ENCODE results near the gene ART5.

Gene ART5, protein sequence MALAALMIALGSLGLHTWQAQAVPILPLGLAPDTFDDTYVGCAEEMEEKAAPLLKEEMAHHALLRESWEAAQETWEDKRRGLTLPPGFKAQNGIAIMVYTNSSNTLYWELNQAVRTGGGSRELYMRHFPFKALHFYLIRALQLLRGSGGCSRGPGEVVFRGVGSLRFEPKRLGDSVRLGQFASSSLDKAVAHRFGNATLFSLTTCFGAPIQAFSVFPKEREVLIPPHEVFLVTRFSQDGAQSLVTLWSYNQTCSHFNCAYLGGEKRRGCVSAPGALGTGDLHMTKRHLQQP

DNA sequence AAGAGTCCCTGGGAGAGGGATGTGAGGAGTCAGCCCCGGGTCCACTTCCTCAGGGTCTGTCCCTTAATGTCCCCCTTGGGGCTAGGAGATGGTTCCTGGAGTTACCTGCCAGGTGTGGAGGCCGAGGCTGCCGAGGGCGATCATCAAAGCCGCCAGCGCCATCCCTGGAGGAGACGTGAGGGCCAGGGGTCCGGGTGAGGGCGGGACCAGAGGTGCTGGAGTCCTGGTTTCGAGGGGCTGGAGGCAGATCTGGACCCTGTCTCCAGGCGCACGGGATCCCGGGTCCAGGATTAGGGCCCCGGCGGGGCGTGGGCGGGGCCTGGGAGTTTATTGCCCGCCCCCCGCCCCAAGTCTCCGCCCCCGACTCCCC lies at the start of gene ART5:
Gene ART5, minus strand, starts transcription at position 292 of the 370 bp plus-strand sequence. Its CDS starts 130 bp downstream, at position 162.
- no peak for DNase-seq

DNA sequence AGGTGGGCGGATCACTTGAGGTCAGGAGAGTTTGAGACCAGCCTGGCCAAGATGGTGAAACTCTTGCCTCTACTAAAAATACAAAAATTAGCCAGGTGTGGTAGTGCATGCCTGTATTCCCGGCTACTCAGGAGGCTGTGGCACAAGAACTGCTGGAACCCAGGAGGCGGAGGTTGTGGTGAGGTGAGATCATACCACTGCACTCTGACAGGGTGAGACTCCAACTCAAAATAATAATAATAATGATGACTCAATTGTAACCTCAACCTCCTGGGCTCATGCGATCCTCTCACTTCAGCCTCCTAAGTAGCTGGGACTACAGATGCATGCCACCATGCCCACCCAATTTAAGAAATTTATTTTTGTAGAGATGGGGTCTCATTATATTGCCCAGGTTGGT lies 45.0 kb upstream of the ART5 start:
- DNase-seq: no peak

- DNase-seq: no peak
These were observed 44.1 kb upstream of the ART5 start for GRCh38 chr11:3685923-3686322.

DNA sequence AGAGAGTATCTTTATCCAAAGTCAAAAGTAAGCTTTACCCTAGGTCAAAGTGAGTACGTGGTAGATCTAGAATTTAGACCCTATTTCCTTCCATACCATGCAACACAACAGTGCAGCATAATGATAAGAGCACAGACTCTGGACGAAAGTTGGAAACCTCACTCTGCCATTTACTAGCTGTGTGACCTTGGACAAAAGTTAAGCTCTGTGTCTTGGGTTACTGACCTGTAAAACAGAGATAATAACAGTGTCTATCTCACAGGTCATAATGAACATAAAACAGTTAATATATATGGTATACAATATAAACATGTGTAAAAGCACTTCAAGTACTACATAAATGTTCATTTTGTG lies 43.0 kb upstream of the ART5 start:
- no peak for DNase-seq

DNA sequence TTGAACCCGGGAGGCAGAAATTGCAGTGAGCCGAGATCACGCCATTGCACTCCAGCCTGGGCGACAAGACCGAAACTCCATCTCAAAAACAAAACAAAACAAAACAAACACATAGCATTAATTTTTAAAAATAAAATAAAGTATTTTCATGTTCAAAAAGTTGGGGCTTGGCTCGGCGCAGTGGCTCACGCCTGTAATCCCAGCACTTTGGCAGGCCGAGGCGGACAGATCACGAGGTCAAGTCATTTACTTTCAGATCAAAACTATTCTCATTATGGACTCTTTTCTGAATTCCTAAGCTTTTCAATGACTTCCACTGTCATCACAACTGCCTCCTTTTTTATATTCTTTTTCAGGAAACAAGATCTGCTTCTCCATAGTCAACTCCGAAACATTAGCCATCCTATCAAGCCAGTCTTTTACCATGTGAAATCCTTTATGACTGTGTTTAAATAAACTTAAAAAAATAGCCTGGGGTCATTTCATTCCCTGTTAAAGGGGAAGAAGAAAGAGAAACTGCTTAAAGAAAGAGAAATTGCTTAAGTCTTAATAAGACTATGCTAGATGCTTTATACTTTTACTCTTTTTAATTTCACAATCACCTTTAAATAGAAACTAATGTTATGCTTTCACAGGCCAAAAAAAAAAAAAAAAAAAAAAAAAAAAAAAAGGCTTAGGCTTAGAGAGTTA lies 42.5 kb upstream of the ART5 start:
- DNase-seq: no peak

- DNase-seq: no peak
These were observed 41.2 kb upstream of the ART5 start for GRCh38 chr11:3683039-3683438.

GRCh38 chr11:3679077-3679476 lies 37.3 kb upstream of the ART5 start:
- DNase-seq: no peak

DNA sequence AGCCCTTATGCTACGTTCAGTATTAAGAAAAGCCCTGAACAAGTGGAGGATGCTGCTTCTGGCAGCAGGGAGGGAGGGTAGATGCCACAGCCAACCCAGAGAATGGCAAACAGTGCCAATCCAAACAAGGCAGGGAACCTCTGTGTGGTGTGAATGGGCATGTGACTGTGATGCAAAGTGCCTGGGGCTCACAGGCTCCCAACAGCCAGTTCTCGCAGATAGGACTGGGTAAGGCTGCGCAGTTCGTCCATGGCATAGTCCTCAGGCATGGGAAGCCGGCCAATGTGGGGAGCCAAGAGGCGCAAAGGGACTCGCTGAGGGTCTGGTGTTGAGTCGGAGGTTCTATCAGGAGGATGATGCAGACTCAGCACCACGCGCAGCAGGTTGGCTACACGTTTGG lies 34.2 kb upstream of the ART5 start:
- DNase-seq: no peak

- DNase-seq: no peak
These were observed 32.4 kb upstream of the ART5 start for GRCh38 chr11:3674189-3674588.

DNA sequence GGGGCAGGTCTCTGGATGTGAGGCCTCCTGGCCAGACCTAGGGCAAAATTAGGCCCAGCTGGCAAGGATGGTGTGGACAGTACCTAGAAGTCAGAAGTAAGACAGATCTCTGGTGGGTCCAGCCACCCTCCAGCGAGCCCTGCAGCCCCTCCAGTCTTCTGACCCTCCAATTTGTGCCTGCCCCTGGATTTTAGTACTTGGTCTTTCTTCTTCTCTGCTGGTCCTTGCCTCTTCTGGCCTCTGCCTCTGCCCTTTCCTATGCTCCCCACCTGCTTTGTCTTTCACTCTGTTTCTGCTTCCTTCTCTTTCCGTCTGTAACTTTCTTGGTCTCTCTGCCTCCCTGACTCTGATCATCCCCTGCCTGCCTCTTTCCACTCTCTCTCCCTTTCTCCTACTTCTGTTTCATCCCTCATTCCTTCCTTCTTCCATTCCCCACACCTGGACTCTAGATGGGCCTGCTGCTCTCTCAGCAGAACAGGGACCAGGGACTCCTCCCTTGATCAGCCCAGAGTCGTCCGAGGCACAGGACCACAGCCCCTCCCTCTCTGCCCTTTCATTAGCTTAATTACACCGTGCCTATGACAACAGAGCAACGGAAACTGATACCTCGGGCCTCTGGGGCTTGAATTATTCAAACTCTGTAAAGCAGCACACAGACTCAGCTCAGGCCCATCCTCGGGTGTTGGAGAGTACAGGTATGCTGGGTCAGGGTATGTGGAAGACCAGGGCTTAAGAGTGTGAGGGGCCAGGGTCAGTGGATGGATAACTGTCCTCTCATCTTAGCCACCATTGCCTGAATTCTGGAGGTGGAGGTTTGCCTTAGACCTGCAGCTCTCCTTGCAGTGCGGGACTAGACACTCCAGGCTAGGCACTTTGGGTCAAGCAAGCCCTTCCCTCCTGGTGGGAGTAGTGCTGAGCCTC lies 29.8 kb upstream of the ART5 start, which contains the start of gene CHRNA10:
Gene CHRNA10, minus strand, starts transcription at position 51 of the 921 bp plus-strand sequence. CDS start 72 bp downstream, outside the sequence.
- peak; percentile 14 for DNase-seq

- DNase-seq: no peak
These were observed 28.0 kb upstream of the ART5 start for GRCh38 chr11:3669742-3670183.

DNA sequence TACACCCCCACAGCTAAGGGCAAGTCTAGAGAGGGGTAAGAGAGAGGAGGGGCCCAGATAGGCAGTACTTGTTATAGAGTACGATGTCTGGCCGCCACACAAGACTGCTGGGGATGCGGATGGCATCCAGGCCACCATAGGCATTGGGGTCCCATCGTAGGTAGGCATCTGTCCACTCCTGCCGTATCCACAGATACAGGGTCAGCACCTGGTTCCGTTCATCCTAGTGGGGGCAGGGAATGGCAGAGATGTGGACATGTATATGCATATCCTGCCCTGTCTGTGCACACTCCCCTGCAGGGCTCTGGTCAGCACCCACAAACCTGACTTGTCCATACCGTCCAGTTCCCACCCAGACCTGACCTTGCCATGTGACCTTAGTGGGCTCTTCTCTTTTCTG lies 27.3 kb upstream of the ART5 start:
- DNase-seq: no peak

DNA sequence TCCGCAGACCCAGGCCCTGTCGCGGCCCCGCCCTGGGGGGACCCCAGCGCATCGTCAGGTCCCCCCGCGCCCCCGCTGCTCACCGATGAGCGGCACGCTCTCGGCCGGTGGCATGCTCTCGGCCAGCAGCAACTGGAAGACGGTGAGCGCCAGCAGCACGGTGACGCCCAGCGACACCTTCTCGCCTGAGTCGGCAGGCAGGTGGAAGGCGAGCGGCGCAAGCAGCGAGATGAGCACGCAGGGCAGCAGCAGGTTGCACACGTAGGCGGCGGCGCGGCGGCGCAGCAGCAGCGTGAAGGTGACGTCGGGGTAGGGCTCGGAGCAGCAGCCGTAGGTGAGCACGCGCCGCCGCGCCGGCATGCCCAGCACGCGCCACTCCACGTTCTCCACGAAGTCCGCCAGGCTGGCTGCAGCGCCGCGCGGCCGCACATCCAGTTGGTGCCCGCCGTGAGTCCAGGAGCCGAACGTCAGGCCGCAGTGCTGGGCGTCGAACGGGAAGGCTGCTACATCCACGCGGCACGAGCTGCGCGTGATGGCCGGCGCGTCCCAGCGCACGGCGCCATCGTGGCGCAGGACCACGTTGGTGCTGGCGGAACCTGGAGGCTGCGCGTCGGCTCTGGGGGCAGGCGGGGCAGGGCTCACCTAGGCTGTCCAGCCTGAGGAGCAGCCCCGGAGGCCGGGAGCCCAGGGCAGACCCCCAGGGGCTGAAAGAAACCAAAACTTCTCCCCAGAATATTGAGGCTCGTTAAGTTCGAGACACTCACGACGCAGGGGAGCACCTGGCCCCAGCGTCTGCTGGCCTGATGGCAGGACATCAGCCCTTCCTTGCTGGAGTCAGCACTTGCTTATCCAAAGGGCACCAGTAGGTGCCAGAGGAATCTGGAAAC lies 25.6 kb upstream of the ART5 start:
- no peak for DNase-seq

DNA sequence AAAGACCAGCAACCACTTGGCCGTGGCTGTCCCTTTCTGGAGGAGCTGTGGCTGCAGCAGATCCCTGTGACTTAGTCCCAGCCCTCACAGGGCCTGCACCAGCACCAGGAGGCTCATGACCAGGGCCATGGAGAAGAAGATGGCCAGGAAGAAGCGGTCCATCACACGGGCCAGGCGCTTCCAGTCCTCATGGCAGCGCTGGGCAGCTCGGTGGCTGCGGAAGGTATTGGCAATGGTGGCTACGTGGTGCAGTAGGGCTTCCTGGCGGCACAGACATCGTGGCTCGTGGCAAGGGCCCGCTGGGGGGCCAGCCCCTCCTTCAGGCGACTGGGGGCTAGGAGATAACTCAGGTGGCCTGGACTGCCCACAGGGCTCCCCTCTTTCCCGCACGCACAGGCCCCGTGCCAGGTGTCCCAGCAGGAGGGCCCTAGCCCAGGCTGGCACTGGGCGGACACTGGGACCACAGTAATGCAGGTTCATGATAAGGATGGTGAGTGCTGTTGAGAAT lies 24.3 kb upstream of the ART5 start:
- DNase-seq: no peak

DNA sequence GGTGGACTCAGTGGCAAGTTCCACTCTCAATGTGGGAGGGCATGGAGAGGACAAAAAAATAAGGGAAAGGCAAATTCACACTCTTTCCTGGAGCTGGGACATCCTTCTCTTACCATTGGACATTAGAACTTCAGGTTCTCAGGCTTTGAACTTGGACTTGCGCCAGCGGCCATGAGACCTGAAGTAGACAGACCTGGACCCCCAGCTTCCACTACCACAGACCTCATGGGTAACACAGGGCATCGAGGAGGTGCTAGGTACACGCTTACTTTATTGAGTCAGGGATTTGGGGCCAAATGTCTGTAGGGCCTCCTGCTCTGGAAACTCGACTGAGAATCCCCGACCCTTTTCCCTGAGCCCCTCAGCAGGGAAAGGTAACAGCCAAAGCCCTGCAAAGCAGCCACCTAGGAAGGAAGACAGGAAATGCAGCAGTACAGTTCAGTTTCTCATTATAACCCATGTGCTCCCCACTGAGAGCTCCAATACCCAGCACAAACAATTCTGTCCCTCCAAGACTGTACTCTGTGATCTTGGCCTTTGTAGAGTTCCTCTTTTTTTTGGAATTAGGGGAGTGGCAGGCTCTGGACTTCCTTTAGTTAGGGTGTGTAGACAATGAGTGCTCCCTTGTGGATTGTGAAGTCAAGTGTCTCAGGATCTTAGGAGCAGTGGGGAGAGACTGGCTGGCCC lies 23.7 kb upstream of the ART5 start:
- no peak for DNase-seq

DNA sequence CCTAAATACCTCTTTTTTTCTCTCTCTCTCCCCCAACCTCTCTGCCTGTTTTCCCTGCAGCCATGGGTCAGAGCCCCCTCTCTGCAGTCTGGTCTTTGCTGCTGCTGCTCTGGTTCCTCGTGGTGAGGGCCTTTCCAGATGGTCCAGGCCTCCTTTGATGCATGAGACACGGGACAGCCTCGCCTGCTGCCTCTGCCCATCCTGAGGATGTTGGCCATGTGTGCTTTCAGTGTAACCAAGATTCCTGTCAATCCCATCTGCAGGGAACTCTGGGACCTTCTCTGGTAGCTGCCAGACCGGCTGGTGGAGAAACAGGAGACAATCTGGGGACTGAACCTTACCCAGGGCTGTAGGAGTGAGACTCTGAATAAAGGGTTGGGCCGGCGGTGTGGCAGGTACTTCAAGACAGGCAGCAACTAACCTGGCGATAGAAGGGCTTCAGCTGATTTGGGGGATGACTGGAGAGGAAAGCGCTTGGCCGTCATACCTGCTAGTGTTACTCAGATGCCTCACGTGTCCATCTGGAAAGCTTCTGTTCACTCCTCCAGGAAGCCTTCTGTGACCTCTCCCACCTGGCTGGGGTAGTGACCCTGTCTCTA lies 22.3 kb upstream of the ART5 start:
- DNase-seq: no peak

DNA sequence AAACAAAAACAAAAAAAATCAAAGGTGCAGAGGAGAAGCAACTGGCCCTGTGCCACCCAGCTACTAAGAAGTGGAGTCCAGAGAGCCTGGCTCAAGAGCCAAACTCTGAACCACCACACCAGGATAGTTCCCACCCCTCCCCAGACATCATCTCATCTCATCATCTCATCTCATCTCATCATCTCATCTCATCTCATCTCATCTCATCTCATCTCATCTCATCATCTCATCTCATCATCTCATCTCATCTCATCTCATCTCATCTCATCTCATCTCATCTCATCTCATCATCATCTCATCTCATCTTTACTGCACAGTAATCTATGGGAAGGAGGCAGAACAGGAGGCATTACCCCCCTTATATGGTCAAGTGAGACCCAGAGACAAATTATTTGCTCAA lies 21.1 kb upstream of the ART5 start:
- no peak for DNase-seq

GRCh38 chr11:3660960-3661359 lies 19.2 kb upstream of the ART5 start:
- no peak for DNase-seq

- DNase-seq: peak; percentile 37
These were observed 18.1 kb upstream of the ART5 start for GRCh38 chr11:3659595-3660515.

GRCh38 chr11:3658252-3658651 lies 16.5 kb upstream of the ART5 start:
- DNase-seq: no peak

Data from NCI-H69 (cell line).